ENCODE measurements around the gene KCNQ1.

The KCNQ1 gene

DNA sequence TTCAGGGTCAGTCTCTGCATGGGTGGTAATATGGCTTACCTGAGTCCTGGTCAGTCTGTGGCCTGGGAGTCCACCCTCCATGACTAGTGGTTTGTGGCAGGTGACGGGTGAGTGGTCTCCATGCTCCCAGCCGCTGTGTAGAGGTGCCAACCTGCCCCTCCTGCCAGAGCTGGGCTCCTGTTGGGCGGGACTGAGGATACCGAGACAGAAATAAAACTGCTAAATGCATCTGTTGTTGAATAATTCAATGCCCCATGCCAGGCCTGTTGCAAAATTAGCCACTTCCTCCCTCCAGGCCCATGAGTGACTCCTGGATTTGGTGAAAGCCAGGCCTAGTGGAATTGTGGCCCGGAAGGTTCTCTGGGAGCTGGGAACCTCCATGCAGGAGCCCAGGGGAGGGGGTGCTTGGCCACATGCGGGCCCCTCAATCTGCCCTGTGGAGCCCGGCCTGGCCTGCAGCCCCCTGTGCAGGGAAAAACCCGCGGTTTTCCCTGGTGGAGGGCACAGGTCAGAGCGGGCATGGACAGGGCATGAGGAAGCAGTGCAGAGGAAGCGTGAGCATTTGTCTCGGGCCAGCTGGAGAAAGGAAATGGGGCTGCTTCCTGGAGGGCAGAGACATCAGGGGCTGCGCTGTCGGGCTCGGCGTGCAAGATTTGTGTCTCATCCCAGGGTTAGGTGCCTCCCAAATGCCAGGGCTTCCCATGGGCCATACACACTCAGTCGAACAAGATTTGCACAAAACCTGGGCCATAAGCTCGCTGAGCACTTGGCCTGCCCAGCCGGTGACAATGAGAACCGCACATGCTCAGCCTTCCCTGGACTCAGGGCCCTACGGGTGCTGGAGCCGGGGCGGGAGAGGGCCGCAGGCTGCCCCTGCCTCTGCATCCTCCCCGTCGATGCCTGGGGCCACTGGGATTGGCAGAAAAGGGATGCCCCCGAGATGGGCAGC is 66.9 kb downstream of the KCNQ1 start:
- TF ChIP-seq POLR2AphosphoS5 (IDR thresholded peaks at IDR 0.05; ENCODE audit: low read depth, low read length) (no peak), PAX5 (IDR thresholded peaks at IDR 0.05; ENCODE audit: insufficient read depth, low read length, severe bottlenecking) (no peak), POLR2A (IDR thresholded peaks at IDR 0.05; ENCODE audit: low read depth, low read length) (no peak), SPI1 (IDR thresholded peaks at IDR 0.05; ENCODE audit: low read depth, low read length) (no peak), POU2F2 (IDR thresholded peaks at IDR 0.05; ENCODE audit: low read depth, low read length) (no peak), TAF1 (IDR thresholded peaks at IDR 0.05; ENCODE audit: low read depth, low read length) (no peak)
- peak; percentile 15 for DNase-seq (ENCODE audit: insufficient read length, low spot score)
- no peak for FAIRE-seq

DNA sequence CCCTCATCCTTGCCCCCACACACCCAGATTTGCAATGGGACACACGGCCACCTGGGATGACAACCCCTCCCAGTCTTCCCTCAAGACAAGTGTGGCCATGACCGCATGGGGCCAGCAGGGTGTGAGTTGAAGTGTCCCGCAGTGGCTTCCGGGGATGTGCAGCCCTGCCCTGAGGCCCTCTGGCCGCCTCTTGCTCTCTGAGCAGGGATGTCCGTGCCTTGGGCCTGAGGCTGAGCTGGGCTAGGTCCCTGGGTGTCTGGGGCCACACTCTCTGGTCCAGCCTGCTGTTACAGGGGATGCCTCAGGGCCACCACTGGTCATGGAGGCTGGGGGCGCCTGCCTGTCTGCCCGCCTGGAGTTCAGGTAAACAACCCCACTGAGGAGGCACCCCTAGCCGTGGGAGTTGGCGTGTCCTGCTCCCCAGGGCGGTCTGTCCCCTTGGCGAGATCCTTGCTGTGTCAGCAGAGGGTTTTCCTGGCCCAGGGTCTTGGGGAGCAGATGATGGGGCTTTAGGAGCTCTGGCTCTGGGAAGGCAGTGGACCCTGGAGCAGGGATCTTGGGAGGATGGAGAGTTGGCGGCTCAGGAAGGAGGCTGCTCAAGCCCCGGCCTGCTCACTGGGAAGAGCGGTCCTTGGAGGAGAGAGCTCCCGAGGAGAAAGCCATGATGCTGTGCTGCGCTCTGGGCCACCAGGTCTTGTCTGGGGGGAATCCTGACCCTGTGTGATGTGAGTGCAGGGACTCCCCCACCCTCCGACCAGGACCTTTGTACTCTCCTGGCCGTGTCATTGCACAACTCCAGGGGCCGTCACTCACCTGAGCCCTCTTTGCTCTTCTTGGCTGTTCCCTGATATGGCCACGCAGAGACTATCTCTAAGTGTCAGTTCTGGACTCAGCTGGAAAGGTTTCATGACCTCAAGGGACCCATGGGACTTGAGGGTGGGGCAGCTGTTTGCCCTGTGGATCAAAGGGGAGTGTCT is 67.9 kb downstream of the KCNQ1 start:
- no peak for TF ChIP-seq POU2F2 (IDR thresholded peaks at IDR 0.05; ENCODE audit: low read depth, low read length)
- DNase-seq (ENCODE audit: insufficient read length, low spot score) (peak; percentile 21), FAIRE-seq (no peak)

DNA sequence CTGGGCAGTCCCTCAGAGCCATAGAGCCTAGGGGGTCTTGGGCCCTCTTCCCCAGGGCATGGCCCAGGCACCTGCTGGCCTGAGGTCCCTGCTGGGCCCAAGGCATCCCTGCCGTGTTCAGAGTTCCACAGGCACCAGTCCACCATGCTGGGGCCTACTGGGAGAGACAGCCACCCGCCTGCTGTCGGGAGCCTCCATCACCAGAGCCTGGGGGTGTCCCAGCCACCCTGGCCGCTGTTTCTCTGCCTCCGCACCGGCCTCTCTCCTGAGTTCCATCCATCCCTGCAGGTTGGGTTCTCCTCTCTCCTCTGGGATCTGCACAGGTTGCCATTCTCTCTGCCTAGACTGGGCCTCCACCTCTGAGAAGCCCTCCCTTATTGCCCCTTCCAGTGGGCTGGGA is 68.6 kb downstream of the KCNQ1 start:
- DNase-seq (ENCODE audit: insufficient read length, low spot score) (peak; percentile 4), FAIRE-seq (no peak)
- no peak for TF ChIP-seq PAX5 (IDR thresholded peaks at IDR 0.05; ENCODE audit: insufficient read depth, low read length, severe bottlenecking)
- no peak for TF ChIP-seq TAF1 (IDR thresholded peaks at IDR 0.05; ENCODE audit: low read depth, low read length)
- TF ChIP-seq SPI1 (IDR thresholded peaks at IDR 0.05; ENCODE audit: low read depth, low read length): no peak
- TF ChIP-seq POU2F2 (IDR thresholded peaks at IDR 0.05; ENCODE audit: low read depth, low read length): no peak
- TF ChIP-seq POLR2A (IDR thresholded peaks at IDR 0.05; ENCODE audit: low read depth, low read length): no peak
- TF ChIP-seq POLR2AphosphoS5 (IDR thresholded peaks at IDR 0.05; ENCODE audit: low read depth, low read length): no peak

DNA sequence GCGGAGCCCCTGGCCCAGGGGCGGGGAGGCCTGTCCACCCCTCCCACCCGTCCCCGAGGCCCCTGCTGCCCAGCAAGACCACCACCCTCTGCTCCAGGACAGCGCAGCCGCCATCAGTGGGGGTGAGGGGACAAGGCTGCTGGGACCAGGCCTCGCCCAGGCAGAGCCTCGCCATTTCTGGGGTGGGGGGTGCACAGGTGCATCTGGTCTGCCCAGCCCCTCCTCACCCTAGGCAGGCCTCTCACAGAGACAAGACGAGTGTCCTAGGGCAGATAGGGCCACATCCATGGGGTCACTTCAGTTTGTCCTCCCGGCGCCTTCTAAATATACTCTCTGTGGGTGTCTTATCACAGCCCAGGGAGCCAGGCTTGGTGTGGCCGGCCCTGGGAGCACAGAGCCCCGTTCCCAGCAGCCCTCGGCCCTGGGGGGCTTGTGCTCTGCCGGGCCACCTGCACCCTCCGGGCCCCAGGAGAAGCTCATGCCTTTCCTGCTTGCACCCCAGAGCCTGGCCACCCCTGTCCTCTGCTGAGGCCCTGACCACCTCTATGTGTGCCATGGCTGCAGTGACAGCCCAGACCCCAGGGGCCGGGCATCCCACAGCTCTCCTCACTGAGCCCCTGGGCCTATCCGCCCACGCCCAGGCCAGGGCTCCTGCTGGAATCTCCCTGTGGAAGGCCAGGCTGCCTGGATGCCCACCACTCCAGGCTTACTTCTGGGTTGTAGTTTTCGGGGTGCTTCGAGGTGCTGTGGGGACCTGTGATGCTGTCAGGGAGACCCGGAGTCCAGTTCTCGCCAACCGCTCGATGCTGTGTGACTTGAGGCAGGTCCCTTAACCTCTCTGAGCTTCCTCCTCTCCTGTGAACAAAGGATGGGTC is 70.8 kb downstream of the KCNQ1 start:
- FAIRE-seq (no peak), DNase-seq (ENCODE audit: insufficient read length, low spot score) (peak; percentile 4)
- TF ChIP-seq POLR2A (IDR thresholded peaks at IDR 0.05; ENCODE audit: low read depth, low read length): no peak
- no peak for TF ChIP-seq POU2F2 (IDR thresholded peaks at IDR 0.05; ENCODE audit: low read depth, low read length)
- no peak for TF ChIP-seq POLR2AphosphoS5 (IDR thresholded peaks at IDR 0.05; ENCODE audit: low read depth, low read length)
- no peak for TF ChIP-seq SPI1 (IDR thresholded peaks at IDR 0.05; ENCODE audit: low read depth, low read length)
- TF ChIP-seq PAX5 (IDR thresholded peaks at IDR 0.05; ENCODE audit: insufficient read depth, low read length, severe bottlenecking): no peak
- no peak for TF ChIP-seq TAF1 (IDR thresholded peaks at IDR 0.05; ENCODE audit: low read depth, low read length)

DNA sequence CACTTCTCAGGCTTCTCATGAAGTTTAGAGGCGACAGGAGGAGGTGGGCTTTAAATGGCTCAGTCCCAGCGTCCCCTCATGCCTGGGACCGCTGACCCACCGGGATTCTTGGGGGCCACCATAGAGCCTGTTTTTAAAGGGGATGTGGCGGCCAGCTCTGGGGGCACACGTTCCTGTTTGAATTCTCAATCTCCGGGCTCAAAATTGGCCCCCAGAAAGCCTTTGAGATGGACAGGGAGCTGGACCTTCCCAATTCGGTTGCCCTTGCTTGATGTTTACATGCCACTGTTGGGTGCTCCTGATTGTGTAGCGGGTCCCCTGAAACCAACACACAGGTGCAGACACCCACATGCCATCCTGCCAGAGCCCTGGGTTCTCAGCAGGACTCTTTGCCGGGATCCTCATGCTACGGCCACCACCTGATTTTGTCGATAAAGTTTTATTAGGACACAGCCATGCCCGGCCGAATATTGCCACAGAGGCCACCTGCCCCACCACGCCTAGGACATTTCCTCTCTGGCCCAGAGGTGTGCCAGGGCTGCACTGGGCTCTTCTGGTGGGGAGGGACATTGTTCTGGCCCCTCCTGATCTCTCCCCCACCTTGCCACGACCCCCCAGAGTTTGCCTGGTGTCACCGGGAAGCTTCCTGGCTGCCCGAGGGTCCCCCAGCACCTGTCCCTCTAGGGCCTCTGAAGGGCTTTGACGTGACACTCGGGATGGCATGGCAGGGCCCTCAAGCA is 71.6 kb downstream of the KCNQ1 start:
- FAIRE-seq (no peak), DNase-seq (ENCODE audit: insufficient read length, low spot score) (peak; percentile 2)
- no peak for TF ChIP-seq POU2F2 (IDR thresholded peaks at IDR 0.05; ENCODE audit: low read depth, low read length)
- TF ChIP-seq POLR2AphosphoS5 (IDR thresholded peaks at IDR 0.05; ENCODE audit: low read depth, low read length): no peak
- no peak for TF ChIP-seq PAX5 (IDR thresholded peaks at IDR 0.05; ENCODE audit: insufficient read depth, low read length, severe bottlenecking)
- no peak for TF ChIP-seq TAF1 (IDR thresholded peaks at IDR 0.05; ENCODE audit: low read depth, low read length)
- TF ChIP-seq SPI1 (IDR thresholded peaks at IDR 0.05; ENCODE audit: low read depth, low read length): no peak
- no peak for TF ChIP-seq POLR2A (IDR thresholded peaks at IDR 0.05; ENCODE audit: low read depth, low read length)

DNA sequence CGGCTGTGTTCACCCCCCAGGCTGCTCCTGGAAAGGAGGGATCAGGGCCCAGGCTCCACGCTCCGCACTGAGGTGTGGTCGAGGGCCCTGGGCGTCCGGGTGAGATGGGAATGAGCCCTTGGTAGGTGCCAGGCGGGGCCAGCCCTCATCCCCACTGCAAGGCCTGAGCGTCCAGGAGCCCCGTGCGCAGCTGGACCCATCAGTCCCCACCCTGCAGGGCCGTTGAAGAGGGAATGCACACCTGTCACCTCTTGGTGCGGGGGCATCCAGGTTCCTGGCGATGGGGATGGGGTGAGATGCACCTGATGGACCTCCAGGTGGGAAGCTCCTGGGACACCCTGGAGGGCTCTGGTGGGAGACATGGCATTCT is 72.2 kb downstream of the KCNQ1 start:
- no peak for TF ChIP-seq POLR2AphosphoS5 (IDR thresholded peaks at IDR 0.05; ENCODE audit: low read depth, low read length)
- TF ChIP-seq TAF1 (IDR thresholded peaks at IDR 0.05; ENCODE audit: low read depth, low read length): no peak
- no peak for TF ChIP-seq POLR2A (IDR thresholded peaks at IDR 0.05; ENCODE audit: low read depth, low read length)
- no peak for TF ChIP-seq POU2F2 (IDR thresholded peaks at IDR 0.05; ENCODE audit: low read depth, low read length)
- no peak for TF ChIP-seq PAX5 (IDR thresholded peaks at IDR 0.05; ENCODE audit: insufficient read depth, low read length, severe bottlenecking)
- no peak for TF ChIP-seq SPI1 (IDR thresholded peaks at IDR 0.05; ENCODE audit: low read depth, low read length)
- FAIRE-seq: no peak

DNA sequence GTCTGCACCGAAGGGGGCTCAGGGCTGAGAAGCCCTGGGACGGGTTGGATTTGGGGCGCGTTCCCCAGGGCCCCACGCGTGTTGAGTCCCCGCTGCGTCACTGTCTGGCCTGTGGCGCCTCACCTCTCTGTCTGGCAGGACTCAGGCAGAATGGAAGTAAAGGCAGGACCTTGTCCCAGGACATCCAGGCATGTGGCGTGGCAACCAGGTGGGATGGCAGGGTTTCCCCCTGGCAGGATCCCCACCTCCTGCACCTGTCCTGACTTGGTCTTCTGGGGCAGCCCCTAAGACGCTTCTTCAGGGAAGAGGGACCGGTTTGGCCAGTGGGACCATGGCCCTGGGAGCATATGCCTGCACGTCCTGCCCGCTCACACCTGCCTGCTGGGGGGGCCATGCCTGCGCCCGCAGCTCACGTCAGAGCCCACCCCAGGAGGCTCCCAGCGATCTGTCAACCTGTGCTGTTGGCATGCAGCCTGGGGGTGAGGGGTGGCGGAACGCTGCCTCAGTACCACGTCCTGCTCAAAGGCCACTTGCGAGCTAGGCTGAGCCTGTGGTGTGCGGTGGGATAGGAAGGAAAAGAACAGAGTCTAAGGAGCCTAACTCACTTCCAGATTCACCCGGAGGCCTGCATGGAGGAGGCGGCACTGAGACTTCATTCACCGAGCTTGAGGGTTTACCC is 72.7 kb downstream of the KCNQ1 start:
- FAIRE-seq: no peak
- DNase-seq (ENCODE audit: insufficient read length, low spot score): no peak
- TF ChIP-seq TAF1 (IDR thresholded peaks at IDR 0.05; ENCODE audit: low read depth, low read length) (no peak), PAX5 (IDR thresholded peaks at IDR 0.05; ENCODE audit: insufficient read depth, low read length, severe bottlenecking) (no peak), SPI1 (IDR thresholded peaks at IDR 0.05; ENCODE audit: low read depth, low read length) (no peak), POLR2A (IDR thresholded peaks at IDR 0.05; ENCODE audit: low read depth, low read length) (no peak), POU2F2 (IDR thresholded peaks at IDR 0.05; ENCODE audit: low read depth, low read length) (no peak), POLR2AphosphoS5 (IDR thresholded peaks at IDR 0.05; ENCODE audit: low read depth, low read length) (no peak)

More for the DNA sequence above, 72.2 kb downstream of the KCNQ1 start:
- no peak for DNase-seq (ENCODE audit: insufficient read length, low spot score)

Data from GM12891 (cell line).